ENCODE data around the gene ATP6V0A1.
A peak's percentile ranks its signal among the peaks of the same experiment; 100 is the strongest.
"Not testable (repeated sequence)": the region's sequence is repeated elsewhere in the genome, so short reads cannot be mapped to it uniquely, and the experiment has no call there.

Gene ATP6V0A1

GRCh38 chr17:42538482-42538881 lies 79.8 kb downstream of the ATP6V0A1 start:
- no peak for DNase-seq (ENCODE audit: low read depth in 2 of 2)

- not testable (repeated sequence) for DNase-seq (ENCODE audit: low read depth in 2 of 2)
Measured at GRCh38 chr17:42540558-42540957, 81.9 kb downstream of the ATP6V0A1 start.

- DNase-seq (ENCODE audit: low read depth in 2 of 2) = no peak
Measured at GRCh38 chr17:42541041-42541833, 82.6 kb downstream of the ATP6V0A1 start.

- no peak for DNase-seq (ENCODE audit: low read depth in 2 of 2)
Measured at GRCh38 chr17:42543190-42544079, 84.8 kb downstream of the ATP6V0A1 start.

GRCh38 chr17:42544874-42545283 lies 86.2 kb downstream of the ATP6V0A1 start:
- DNase-seq (ENCODE audit: low read depth in 2 of 2) = no peak

GRCh38 chr17:42545755-42546505 lies 87.3 kb downstream of the ATP6V0A1 start:
- DNase-seq (ENCODE audit: low read depth in 2 of 2) = not testable (repeated sequence)

- no peak for DNase-seq (ENCODE audit: low read depth in 2 of 2)
Measured at GRCh38 chr17:42547001-42547461, 88.4 kb downstream of the ATP6V0A1 start.

- DNase-seq (ENCODE audit: low read depth in 2 of 2) = no peak
Measured at GRCh38 chr17:42547698-42548069, 89.0 kb downstream of the ATP6V0A1 start.

GRCh38 chr17:42548070-42548837 lies 89.6 kb downstream of the ATP6V0A1 start:
- peak; percentile 54 to 80 for DNase-seq (ENCODE audit: low read depth in 2 of 2)

- no peak for DNase-seq (ENCODE audit: low read depth in 2 of 2)
Measured at GRCh38 chr17:42548993-42549755, 90.5 kb downstream of the ATP6V0A1 start.

GRCh38 chr17:42552736-42553135 lies 94.1 kb downstream of the ATP6V0A1 start, which contains the start of gene HSD17B1:
Gene HSD17B1 (plus strand): TSS chr17:42552923. CDS start chr17:42552934, 11 bp downstream.
- not testable (repeated sequence) for DNase-seq (ENCODE audit: low read depth in 2 of 2)

- no peak for DNase-seq (ENCODE audit: low read depth in 2 of 2)
Measured at GRCh38 chr17:42553161-42553818, 94.6 kb downstream of the ATP6V0A1 start.

GRCh38 chr17:42553866-42554249 lies 95.2 kb downstream of the ATP6V0A1 start:
- DNase-seq (ENCODE audit: low read depth in 2 of 2) = no peak

- DNase-seq (ENCODE audit: low read depth in 2 of 2) = peak in 1 of 2 donors; percentile 69
Measured at GRCh38 chr17:42554250-42555121, 95.8 kb downstream of the ATP6V0A1 start.

- no peak for DNase-seq (ENCODE audit: low read depth in 2 of 2)
Measured at GRCh38 chr17:42555122-42555622, 96.5 kb downstream of the ATP6V0A1 start.

- not testable (repeated sequence) for DNase-seq (ENCODE audit: low read depth in 2 of 2)
Measured at GRCh38 chr17:42555961-42556617, 97.4 kb downstream of the ATP6V0A1 start.

GRCh38 chr17:42559075-42559474 lies 100.4 kb downstream of the ATP6V0A1 start:
- no peak for DNase-seq (ENCODE audit: low read depth in 2 of 2)

GRCh38 chr17:42560246-42560645 lies 101.6 kb downstream of the ATP6V0A1 start:
- DNase-seq (ENCODE audit: low read depth in 2 of 2) = no peak
